ENCODE measurements around the gene DCAF6. TPM values are rescaled to one million over a fixed set of nuclear protein-coding genes. Genes with fewer than 3 reads are reported as not detected.
A peak's percentile ranks its signal among the peaks of the same experiment; 100 is the strongest.

DCAF6 gene
- total RNA-seq, 1 donor from 2014 or later, result 37.5 TPM

GRCh38 chr1:168081373-168082007 is 145.0 kb downstream of the DCAF6 start:
- TF ChIP-seq CTCF (conservative IDR thresholded peaks at IDR 0.05; ENCODE audit: low read depth, low read length), result no peak
- H3K4me3 ChIP-seq (ENCODE audit: low read depth, low read length), result no peak overlapping the region
- peak; percentile 69 for DNase-seq (ENCODE audit: low read depth)

GRCh38 chr1:168082008-168082876 is 145.8 kb downstream of the DCAF6 start:
- TF ChIP-seq CTCF (conservative IDR thresholded peaks at IDR 0.05; ENCODE audit: low read depth, low read length), result peak; percentile 90
- H3K4me3 ChIP-seq (ENCODE audit: low read depth, low read length), result no peak overlapping the region
- no peak for DNase-seq (ENCODE audit: low read depth)

GRCh38 chr1:168083456-168084325 is 147.2 kb downstream of the DCAF6 start:
- DNase-seq (ENCODE audit: low read depth), result no peak
- no peak for TF ChIP-seq CTCF (conservative IDR thresholded peaks at IDR 0.05; ENCODE audit: low read depth, low read length)
- no peak overlapping the region for H3K4me3 ChIP-seq (ENCODE audit: low read depth, low read length)

DNA sequence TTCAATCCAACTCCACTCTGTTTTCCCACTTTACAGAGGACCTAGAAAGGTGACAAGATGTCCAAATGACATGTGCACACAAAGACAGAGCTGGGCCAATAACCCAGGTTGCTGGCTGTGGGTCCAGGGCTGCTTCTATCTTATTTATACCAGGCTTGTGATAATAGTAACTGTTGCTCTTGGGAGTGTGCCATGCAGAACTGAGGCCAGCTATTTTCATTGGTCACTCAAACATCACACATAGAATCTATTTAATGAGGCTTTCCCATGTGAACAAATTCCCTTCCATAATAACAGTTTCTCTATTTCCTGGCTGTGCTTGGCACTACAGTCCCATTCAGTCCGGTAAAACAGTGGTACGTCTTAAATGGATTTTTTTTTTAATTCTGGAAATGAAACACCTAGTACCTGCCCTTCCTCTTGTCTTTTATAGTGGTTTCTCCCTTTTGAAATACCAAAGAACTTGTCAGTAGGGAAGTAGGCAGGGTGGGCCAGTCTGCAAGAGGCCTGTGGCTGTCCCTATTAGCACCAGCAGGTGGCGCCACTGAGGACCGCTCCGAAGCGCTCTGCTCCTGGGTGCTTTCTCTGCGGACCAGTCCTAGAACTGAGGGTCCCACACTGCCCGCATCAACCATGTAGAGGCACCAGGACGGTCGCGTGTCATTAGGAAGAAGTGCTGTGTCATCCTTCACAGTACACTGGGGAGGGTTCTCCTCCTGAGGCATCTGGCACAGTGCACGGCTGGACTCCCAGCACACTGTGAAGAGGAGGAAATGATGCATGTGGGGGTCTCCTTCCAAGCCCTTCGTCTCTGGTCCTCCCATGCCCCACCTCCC is 148.1 kb downstream of the DCAF6 start:
- TF ChIP-seq CTCF (conservative IDR thresholded peaks at IDR 0.05; ENCODE audit: low read depth, low read length), result peak; percentile 93
- DNase-seq (ENCODE audit: low read depth), result no peak
- H3K4me3 ChIP-seq (ENCODE audit: low read depth, low read length), result no peak overlapping the region

GRCh38 chr1:168085401-168085872 is 149.0 kb downstream of the DCAF6 start:
- DNase-seq (ENCODE audit: low read depth), result no peak
- TF ChIP-seq CTCF (conservative IDR thresholded peaks at IDR 0.05; ENCODE audit: low read depth, low read length), result no peak
- no peak overlapping the region for H3K4me3 ChIP-seq (ENCODE audit: low read depth, low read length)

DNA sequence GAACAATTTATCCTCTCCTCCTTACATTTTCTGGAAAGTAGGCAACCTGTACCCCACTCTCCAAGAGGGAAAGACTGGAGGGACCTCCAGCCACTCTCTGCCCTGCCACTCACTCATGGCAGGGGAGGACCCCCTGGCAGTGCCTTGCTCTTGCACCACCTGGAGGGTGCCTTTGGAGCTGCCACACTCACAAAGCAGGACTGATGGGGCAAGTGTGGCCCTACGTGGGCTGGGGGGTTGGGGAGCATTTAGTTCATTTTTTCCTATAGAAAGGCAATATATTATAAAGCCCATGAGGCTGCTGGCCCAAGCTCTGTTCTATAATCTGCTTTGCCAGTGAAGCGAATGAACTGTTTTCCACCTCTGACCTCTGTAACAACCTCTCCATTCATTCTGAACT is 150.0 kb downstream of the DCAF6 start:
- TF ChIP-seq CTCF (conservative IDR thresholded peaks at IDR 0.05; ENCODE audit: low read depth, low read length), result peak; percentile 8
- no peak overlapping the region for H3K4me3 ChIP-seq (ENCODE audit: low read depth, low read length)
- no peak for DNase-seq (ENCODE audit: low read depth)
